SK-N-SH (cell line): ENCODE data around the gene SYT7. TPM values are rescaled to one million over a fixed set of nuclear protein-coding genes. Genes with fewer than 3 reads are reported as not detected.

Source experiments
- CTCF ChIA-PET: fragments of 300-600, 350-600 bp; formaldehyde crosslinking; extraction: SDS; loops from one replicate; lab custom pipeline; 2021; lab: Yijun Ruan, JAX
- POLR2A ChIA-PET: fragments of 350-600 bp; sonication (Branson Sonifier 250); formaldehyde crosslinking; extraction: SDS; loops from one replicate; lab custom pipeline; 2020; ENCODE audit warnings: antibody characterized with exemption, inconsistent platforms; lab: Yijun Ruan, JAX
- DNase-seq: peaks from one replicate; pipeline ENCODE4 v3.0.0; 2012
- H2AFZ ChIP-seq: fragments of 200-600 bp; sonication (generic); 2 replicates; pipeline ENCODE4 v1.8.1; 2016; ENCODE audit warnings: antibody characterized with exemption, mild to moderate bottlenecking, low read depth
- H3F3A ChIP-seq: fragments of 200-600 bp; sonication (generic); replicated peaks from 2 replicates; pipeline ENCODE3; 2016; ENCODE audit warnings: antibody characterized with exemption, mild to moderate bottlenecking; ENCODE audit not compliant: insufficient read depth
- H3K27ac ChIP-seq, 2 experiments: fragments of 200-500 bp in 1 of 2; fragments of 200-600 bp in 1 of 2; sonication (Bioruptor generic) in 1 of 2; sonication (generic), shearing (Covaris generic) in 1 of 2; 2 replicates each; pipeline versions ENCODE4 v1.5.1 to v1.6.1; 2014 to 2016; ENCODE audit warnings: low read depth in 2 of 2, inconsistent platforms in 1 of 2, low read length in 1 of 2, mild to moderate bottlenecking in 1 of 2, mixed read lengths in 1 of 2
- H3K27me3 ChIP-seq: fragments of 200-600 bp; sonication (generic), shearing (Covaris generic); 2 replicates; pipeline ENCODE4 v1.6.1; 2016; ENCODE audit warnings: mixed run types; ENCODE audit not compliant: insufficient read depth
- H3K36me3 ChIP-seq, 2 experiments: fragments of 200-500 bp in 1 of 2; fragments of 200-600 bp in 1 of 2; sonication (Bioruptor generic) in 1 of 2; sonication (generic) in 1 of 2; replicated peaks in 1 of 2; 2 replicates each; pipeline versions ENCODE3 to v1.5.1; 2014 to 2016; ENCODE audit warnings: low read length in 1 of 2, mild to moderate bottlenecking in 1 of 2; ENCODE audit not compliant: insufficient read depth in 2 of 2, control insufficient read depth in 1 of 2
- H3K4me1 ChIP-seq, 2 experiments: fragments of 200-500 bp in 1 of 2; fragments of 200-600 bp in 1 of 2; sonication (Bioruptor generic) in 1 of 2; sonication (generic), shearing (Covaris generic) in 1 of 2; 2 replicates each; pipeline versions ENCODE4 v1.5.1 to v1.6.1; 2014 to 2016; ENCODE audit warnings: low read depth in 1 of 2, low read length in 1 of 2, mixed run types in 1 of 2; ENCODE audit not compliant: insufficient read depth in 2 of 2, control insufficient read depth in 1 of 2
- H3K4me2 ChIP-seq: fragments of 200-600 bp; sonication (generic), shearing (Covaris generic); 2 replicates; pipeline ENCODE4 v1.6.1; 2017; ENCODE audit warnings: mixed run types
- H3K4me3 ChIP-seq, 2 experiments: fragments of 200-500 bp in 1 of 2; fragments of 200-600 bp in 1 of 2; sonication (Bioruptor generic) in 1 of 2; sonication (generic), shearing (Covaris generic) in 1 of 2; 2 replicates each; pipeline versions ENCODE4 v1.5.1 to v1.8.1; 2014 to 2016; ENCODE audit warnings: low read depth in 2 of 2, inconsistent platforms in 1 of 2, low read length in 1 of 2, mild to moderate bottlenecking in 1 of 2, mixed read lengths in 1 of 2, moderate library complexity in 1 of 2
- H3K79me2 ChIP-seq: fragments of 200-600 bp; sonication (generic); 2 replicates; pipeline ENCODE4 v1.8.1; 2017; ENCODE audit warnings: mild to moderate bottlenecking; ENCODE audit not compliant: insufficient read depth
- H3K9ac ChIP-seq: fragments of 200-600 bp; sonication (generic); 2 replicates; pipeline ENCODE4 v1.6.1; 2017; ENCODE audit warnings: mixed run types
- H3K9me2 ChIP-seq: fragments of 200-600 bp; sonication (generic); 2 replicates; pipeline ENCODE4 v1.6.1; 2017; ENCODE audit warnings: mixed run types
- H3K9me3 ChIP-seq: fragments of 200-600 bp; sonication (generic); 2 replicates; pipeline ENCODE4 v1.6.1; 2017; ENCODE audit warnings: mixed run types, mild to moderate bottlenecking, moderate library complexity
- H4K20me1 ChIP-seq: fragments of 200-600 bp; sonication (generic); 2 replicates; pipeline ENCODE4 v1.6.1; 2017; ENCODE audit warnings: mild to moderate bottlenecking, mixed run types; ENCODE audit not compliant: insufficient read depth
- CHD2 ChIP-seq: fragments of 150-350 bp; IDR thresholded peaks from 2 replicates; pipeline ENCODE4 v1.6.1; 2018; ENCODE audit warnings: low read length; ENCODE audit not compliant: partially characterized antibody
- CTCF ChIP-seq: fragments of 200-600 bp; sonication (generic); IDR thresholded peaks from 2 replicates; pipeline ENCODE4 v1.6.1; 2017; ENCODE audit warnings: antibody characterized with exemption, mild to moderate bottlenecking, moderate library complexity
- ELF1 ChIP-seq: IDR thresholded peaks from 2 replicates; pipeline ENCODE4 v1.4.0; 2012
- EP300 ChIP-seq, 2 experiments: IDR thresholded peaks; 2 replicates each; pipeline versions ENCODE4 v1.4.0 to v1.6.1; 2012; ENCODE audit warnings: borderline replicate concordance in 1 of 2, low read depth in 1 of 2, low read length in 1 of 2
- EZH2phosphoT487 ChIP-seq: fragments of 200-600 bp; sonication (generic); IDR thresholded peaks from 2 replicates; pipeline ENCODE4 v1.6.1; 2017; ENCODE audit warnings: low read depth, mixed run types, mild to moderate bottlenecking, antibody characterized with exemption, moderate library complexity, borderline replicate concordance
- FOXM1 ChIP-seq: IDR thresholded peaks from 2 replicates; pipeline ENCODE4 v1.4.0; 2012; ENCODE audit warnings: low read depth, mild to moderate bottlenecking
- GATA2 ChIP-seq: sonication (generic); formaldehyde crosslinking; IDR thresholded peaks from 2 replicates; pipeline ENCODE4 v1.5.0; 2020; ENCODE audit warnings: mild to moderate bottlenecking, missing genetic modification reagents
- IRF3 ChIP-seq: fragments of 150-350 bp; IDR thresholded peaks from 2 replicates; pipeline ENCODE4 v1.6.1; 2016; ENCODE audit warnings: mild to moderate bottlenecking, low read depth, low read length
- MEF2A ChIP-seq: IDR thresholded peaks from 2 replicates; pipeline ENCODE4 v1.4.0; 2012; ENCODE audit warnings: low read depth, borderline replicate concordance
- MXI1 ChIP-seq: IDR thresholded peaks from 2 replicates; pipeline ENCODE4 v1.6.1; 2012; ENCODE audit warnings: mild to moderate bottlenecking, low read depth, low read length, improper control_type of control experiment
- NFIC ChIP-seq: IDR thresholded peaks from 2 replicates; pipeline ENCODE4 v1.4.0; 2012; ENCODE audit warnings: borderline replicate concordance
- NRF1 ChIP-seq: IDR thresholded peaks from 2 replicates; pipeline ENCODE4 v1.6.1; 2012; ENCODE audit warnings: low read depth, mild to moderate bottlenecking, low read length
- PBX3 ChIP-seq: IDR thresholded peaks from 2 replicates; pipeline ENCODE4; 2012
- TEAD4 ChIP-seq: IDR thresholded peaks from 2 replicates; pipeline ENCODE4 v1.4.0; 2012; ENCODE audit warnings: mild to moderate bottlenecking, borderline replicate concordance; ENCODE audit not compliant: insufficient read depth
- USF2 ChIP-seq: fragments of 150-350 bp; IDR thresholded peaks from 2 replicates; pipeline ENCODE4 v1.6.1; 2017; ENCODE audit warnings: antibody characterized with exemption, low read length, low read depth, borderline replicate concordance
- WGBS: methylation state at CpG from one replicate; pipeline ENCODE4 v1.1.6; 2017; ENCODE audit warnings: low lambda C conversion rate; 5-methylcytosine and 5-hydroxymethylcytosine counted together
- polyA plus RNA-seq, 3 experiments: library from polyadenylated mRNA; depleted of rRNA; stranded (reverse); fragments of >200 nt; gene quantifications; 2 replicates each; pipeline ENCODE4 v1.2.3, GENCODE V29; 2012

Gene SYT7
- polyA plus RNA-seq, 1 of the 3 experiments (the other 2 are of a cell fraction), result 1.1 TPM

DNA sequence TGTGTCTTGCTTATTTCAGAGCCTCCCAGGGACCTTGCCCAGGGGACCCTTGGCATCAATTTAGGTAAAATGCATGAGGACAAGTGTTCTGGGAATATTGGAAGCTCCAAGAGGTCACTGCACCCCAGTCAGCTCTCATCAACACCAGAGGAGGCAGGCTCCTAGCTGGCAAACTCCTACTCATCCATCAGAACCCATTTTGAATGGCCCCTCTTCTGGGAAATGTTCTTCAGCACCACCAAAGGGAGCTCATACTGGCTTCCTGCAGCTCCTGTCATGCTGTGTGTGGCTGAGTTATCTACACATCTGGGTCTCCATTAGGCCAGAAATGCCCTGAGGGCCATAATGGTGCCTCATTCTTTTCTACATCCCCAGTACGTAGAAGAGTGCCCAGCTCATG is 54.6 kb downstream of the SYT7 start:
- POLR2A ChIA-PET, result interaction anchor here (1.4 kb wide), 1 partner anchor 51 kb away, joined by 3 read pairs; no protein-coding TSS in a partner anchor
- H3F3A ChIP-seq, result no peaks in the 10 kb centered on the region
- H3K4me1 ChIP-seq, result peaks cover 0 to 51% of the 10 kb centered on the region in 2 experiments; a peak in 2 of 4 replicates
- H3K27me3 ChIP-seq, result peaks cover 15% of the 10 kb centered on the region; the same call in 1 of the 2 replicates
- no peak overlapping the region for H3K4me3 ChIP-seq
- no peaks in the 10 kb centered on the region for H4K20me1 ChIP-seq
- no peak overlapping the region for H2AFZ ChIP-seq
- no peaks in the 10 kb centered on the region for H3K9me3 ChIP-seq
- no peaks in the 10 kb centered on the region for H3K36me3 ChIP-seq
- DNase-seq, result no peak
- no peaks in the 10 kb centered on the region for H3K79me2 ChIP-seq
- TF ChIP-seq CTCF, result no peak
- TF ChIP-seq ELF1, result no peak
- TF ChIP-seq PBX3, result no peak
- no peak for TF ChIP-seq GATA2 (CRISPR knock-in tag)
- no peak for TF ChIP-seq NFIC
- TF ChIP-seq NRF1, result no peak
- TF ChIP-seq CHD2, result no peak
- H3K27ac ChIP-seq, result peak overlapping the region in 1 of 2 experiments; percentile 91; a peak in 1 of 4 replicates
- CTCF ChIA-PET, result interaction anchor here (0.8 to 33.4 kb wide), 13 partner anchors 10 to 290 kb away, joined by 3 to 670 read pairs (median 7); partner anchors contain the start of gene LRRC10B
- no peaks in the 10 kb centered on the region for H3K9me2 ChIP-seq
- H3K4me2 ChIP-seq, result no peak overlapping the region
- no peak overlapping the region for H3K9ac ChIP-seq
- 67% methylated on average over 1 of the region's 1 CpG for whole genome bisulfite sequencing

GRCh38 chr11:61524963-61525587 is 55.8 kb downstream of the SYT7 start:
- H4K20me1 ChIP-seq, result no peaks in the 10 kb centered on the region
- ChIA-PET CTCF (interaction anchor here (1.8 to 33.4 kb wide), 5 partner anchors 10 to 54 kb away, joined by 7 to 670 read pairs (median 334); partner anchors contain the start of genes LRRC10B and SYT7), POLR2A (no interaction called here)
- no peak overlapping the region for H3K4me2 ChIP-seq
- DNase-seq, result no peak
- H3K4me3 ChIP-seq, result no peak overlapping the region
- H3K79me2 ChIP-seq, result no peaks in the 10 kb centered on the region
- TF ChIP-seq USF2 (no peak), FOXM1 (no peak), EZH2phosphoT487 (no peak), TEAD4 (no peak), EP300 (IDR thresholded peaks at IDR 0.05; ENCODE audit: borderline replicate concordance in 1 of 2, low read depth in 1 of 2, low read length in 1 of 2) (no peak), MEF2A (no peak), ELF1 (no peak), MXI1 (no peak), PBX3 (no peak), CTCF (no peak), IRF3 (no peak)
- TF ChIP-seq, all 33 proteins: peak for 0
- no peaks in the 10 kb centered on the region for H3K36me3 ChIP-seq
- H3K27ac ChIP-seq, result no peak overlapping the region
- H3K9me2 ChIP-seq, result no peaks in the 10 kb centered on the region
- H3K4me1 ChIP-seq, result peaks cover 0 to 39% of the 10 kb centered on the region in 2 experiments; a peak in 1 of 4 replicates
- H2AFZ ChIP-seq, result no peak overlapping the region
- peaks cover 15% of the 10 kb centered on the region; the same call in 1 of the 2 replicates for H3K27me3 ChIP-seq
- H3K9me3 ChIP-seq, result no peaks in the 10 kb centered on the region
- 80% methylated on average over 19 of the region's 19 CpGs for WGBS
- no peak overlapping the region for H3K9ac ChIP-seq
- H3F3A ChIP-seq, result no peaks in the 10 kb centered on the region
